H1 (cell line): Measurements from ENCODE around the gene OBSCN. TPM values are rescaled to one million over a fixed set of nuclear protein-coding genes. Genes with fewer than 3 reads are reported as not detected.

Source experiments
- CTCF ChIA-PET: fragments of 300-600 bp; sonication (Branson Sonifier 250); formaldehyde crosslinking; loops from one replicate; lab custom pipeline; 2021; ENCODE audit not compliant: partially characterized antibody; lab: Charles Lee
- POLR2A ChIA-PET: fragments of 300-600 bp; sonication (Branson Sonifier 250); formaldehyde crosslinking; loops from one replicate; lab custom pipeline; 2021; ENCODE audit warnings: inconsistent platforms; ENCODE audit not compliant: partially characterized antibody; lab: Charles Lee
- DNase-seq, 2 experiments: peaks; one replicate each; pipeline versions ENCODE4 v3.0.0 to v3.0.0-alpha.2; 2010 to 2022; ENCODE audit warnings: low spot score in 2 of 2, low read depth in 1 of 2, mixed read lengths in 1 of 2
- FAIRE-seq: peaks from 2 replicates; lab custom pipeline; 2011; peaks lifted over from hg19 to GRCh38; lab: Jason Lieb, UNC
- H2AFZ ChIP-seq: 2 replicates; pipeline ENCODE4 v1.8.1; 2012; ENCODE audit warnings: low read length, inconsistent platforms
- H2AK5ac ChIP-seq: 2 replicates; pipeline ENCODE4 v1.6.1; 2013; ENCODE audit warnings: low read depth, low read length
- H2BK120ac ChIP-seq: replicated peaks from 2 replicates; pipeline ENCODE3; 2013; ENCODE audit warnings: low read depth, low read length, inconsistent platforms
- H2BK12ac ChIP-seq: 2 replicates; pipeline ENCODE4 v1.6.1; 2013; ENCODE audit warnings: low read depth, low read length
- H2BK15ac ChIP-seq: 2 replicates; pipeline ENCODE4 v1.6.1; 2013; ENCODE audit warnings: low read length
- H2BK20ac ChIP-seq: 2 replicates; pipeline ENCODE4 v1.6.1; 2013; ENCODE audit warnings: low read length
- H2BK5ac ChIP-seq: 2 replicates; pipeline ENCODE4 v1.6.1; 2013; ENCODE audit warnings: low read depth, low read length
- H3K14ac ChIP-seq: 2 replicates; pipeline ENCODE4 v1.6.1; 2013; ENCODE audit warnings: inconsistent platforms; ENCODE audit not compliant: insufficient read length
- H3K18ac ChIP-seq: 2 replicates; pipeline ENCODE4 v1.6.1; 2013; ENCODE audit warnings: low read length; ENCODE audit errors: extremely low read depth
- H3K23ac ChIP-seq: 2 replicates; pipeline ENCODE4 v1.6.1; 2013; ENCODE audit warnings: inconsistent platforms; ENCODE audit not compliant: insufficient read length
- H3K23me2 ChIP-seq: 2 replicates; pipeline ENCODE4 v1.6.1; 2013; ENCODE audit warnings: low read depth, low read length
- H3K27ac ChIP-seq: 2 replicates; pipeline ENCODE4 v1.6.1; 2011; ENCODE audit warnings: low read depth, low read length, inconsistent platforms
- H3K27me3 ChIP-seq, 4 experiments: replicated peaks in 1 of 4; 1 replicate in 1 of 4; 2 replicates in 3 of 4; pipeline versions ENCODE4 v1.6.1 to v1.8.1; 2011 to 2013; ENCODE audit warnings: low read length in 3 of 4, mild to moderate bottlenecking in 3 of 4, inconsistent platforms in 2 of 4, mixed read lengths in 2 of 4, moderate library complexity in 1 of 4; ENCODE audit not compliant: control insufficient read depth in 3 of 4, insufficient read depth in 3 of 4; ENCODE audit errors: extremely low read depth in 1 of 4
- H3K36me3 ChIP-seq, 4 experiments: 2 replicates each; pipeline versions ENCODE4 v1.6.1 to v1.8.1; 2011 to 2013; ENCODE audit warnings: mild to moderate bottlenecking in 4 of 4, low read length in 3 of 4, moderate library complexity in 2 of 4, control low read depth in 1 of 4, inconsistent platforms in 1 of 4; ENCODE audit not compliant: insufficient read depth in 4 of 4, control insufficient read depth in 2 of 4
- H3K4ac ChIP-seq: replicated peaks from 2 replicates; pipeline ENCODE3; 2013; ENCODE audit warnings: low read length, low read depth, mixed read lengths, inconsistent platforms; ENCODE audit not compliant: insufficient read length
- H3K4me1 ChIP-seq, 4 experiments: replicated peaks in 1 of 4; 1 replicate in 1 of 4; 2 replicates in 3 of 4; pipeline versions ENCODE4 v1.6.1 to v1.8.1; 2011 to 2013; ENCODE audit warnings: low read length in 3 of 4, inconsistent platforms in 2 of 4, mixed read lengths in 1 of 4; ENCODE audit not compliant: insufficient read depth in 4 of 4, control insufficient read depth in 3 of 4
- H3K4me2 ChIP-seq, 2 experiments: 2 replicates each; pipeline versions ENCODE4 v1.6.1 to v1.8.1; 2011 to 2013; ENCODE audit warnings: low read depth in 2 of 2, low read length in 2 of 2, control low read depth in 1 of 2, inconsistent platforms in 1 of 2, mild to moderate bottlenecking in 1 of 2; ENCODE audit not compliant: insufficient read depth in 1 of 2
- H3K4me3 ChIP-seq, 4 experiments: fragments of 200-600, 300-600 bp in 1 of 4; sonication (generic), shearing (Covaris generic), sonication (Bioruptor Twin) in 1 of 4; 2 replicates each; pipeline versions ENCODE4 v1.5.1 to v1.8.1; 2011 to 2016; ENCODE audit warnings: low read length in 4 of 4, low read depth in 3 of 4, control low read depth in 2 of 4, inconsistent platforms in 2 of 4, mild to moderate bottlenecking in 2 of 4, mixed read lengths in 1 of 4, moderate library complexity in 1 of 4; ENCODE audit not compliant: insufficient read depth in 2 of 4; ENCODE audit errors: extremely low read depth in 1 of 4
- H3K56ac ChIP-seq: replicated peaks from 2 replicates; pipeline ENCODE3; 2013; ENCODE audit warnings: low read depth, mild to moderate bottlenecking, mixed read lengths, low read length, inconsistent platforms; ENCODE audit not compliant: insufficient read length
- H3K79me1 ChIP-seq: 2 replicates; pipeline ENCODE4 v1.6.1; 2013; ENCODE audit warnings: low read depth, low read length, control low read depth
- H3K79me2 ChIP-seq, 2 experiments: 2 replicates each; pipeline versions ENCODE4 v1.6.1 to v1.8.1; 2012 to 2013; ENCODE audit warnings: low read length in 2 of 2, mild to moderate bottlenecking in 2 of 2, inconsistent platforms in 1 of 2; ENCODE audit not compliant: insufficient read depth in 2 of 2, control insufficient read depth in 1 of 2
- H3K9ac ChIP-seq, 4 experiments: replicated peaks in 1 of 4; 1 replicate in 1 of 4; 2 replicates in 3 of 4; pipeline versions ENCODE4 v1.6.1 to v1.8.1; 2011 to 2013; ENCODE audit warnings: low read depth in 3 of 4, low read length in 3 of 4, control low read depth in 2 of 4, mild to moderate bottlenecking in 2 of 4, moderate library complexity in 2 of 4, inconsistent platforms in 1 of 4; ENCODE audit errors: extremely low read depth in 1 of 4
- H3K9me3 ChIP-seq, 2 experiments: 2 replicates each; pipeline versions ENCODE4 v1.6.1 to v1.8.1; 2012 to 2013; ENCODE audit warnings: mild to moderate bottlenecking in 2 of 2, moderate library complexity in 2 of 2, control low read depth in 1 of 2, inconsistent platforms in 1 of 2, low read depth in 1 of 2, low read length in 1 of 2, mixed read lengths in 1 of 2; ENCODE audit not compliant: insufficient read depth in 2 of 2
- H4K20me1 ChIP-seq, 2 experiments: replicated peaks in 1 of 2; 2 replicates each; pipeline versions ENCODE3 to v1.8.1; 2011 to 2013; ENCODE audit warnings: inconsistent platforms in 2 of 2, low read length in 2 of 2, mild to moderate bottlenecking in 1 of 2; ENCODE audit not compliant: insufficient read depth in 2 of 2, control insufficient read depth in 1 of 2
- H4K5ac ChIP-seq: 2 replicates; pipeline ENCODE4 v1.6.1; 2013; ENCODE audit warnings: low read length, low read depth, mixed read lengths, inconsistent platforms; ENCODE audit not compliant: insufficient read length
- H4K8ac ChIP-seq: 2 replicates; pipeline ENCODE4 v1.8.0; 2013; ENCODE audit warnings: mild to moderate bottlenecking, moderate library complexity, low read length, inconsistent platforms; ENCODE audit not compliant: insufficient read depth; ENCODE audit errors: extremely low read depth
- H4K91ac ChIP-seq: replicated peaks from 2 replicates; pipeline ENCODE3; 2013; ENCODE audit warnings: low read length, mixed read lengths, inconsistent platforms; ENCODE audit not compliant: insufficient read length
- POU5F1 ChIP-seq: IDR thresholded peaks from 2 replicates; pipeline ENCODE4 v1.6.1; 2011; ENCODE audit warnings: low read depth, mild to moderate bottlenecking, low read length, moderate library complexity
- WGBS, 2 experiments: shearing (Covaris generic) in 1 of 2; methylation state at CpG; one replicate each; pipeline versions ENCODE4 v1.1.6 to v1.1.7; 2013 to 2015; ENCODE audit warnings: low lambda C conversion rate in 2 of 2, mixed read lengths in 2 of 2, inconsistent platforms in 1 of 2, low coverage in 1 of 2, missing lambda C conversion rate in 1 of 2; ENCODE audit not compliant: insufficient replicate concordance in 2 of 2, insufficient coverage in 1 of 2, insufficient read length in 1 of 2; ENCODE audit errors: extremely low coverage in 1 of 2, missing lambda C conversion rate in 1 of 2; 5-methylcytosine and 5-hydroxymethylcytosine counted together
- polyA plus RNA-seq, 7 experiments: library from polyadenylated mRNA; depleted of rRNA in 3 of 7; stranded (reverse) in 5 of 7; unstranded in 2 of 7; fragments of >200 nt in 5 of 7; fragments of 200-250 nt in 2 of 7; gene quantifications; 1 replicate in 5 of 7; 2 replicates in 1 of 7; 4 replicates in 1 of 7; pipeline versions ENCODE4 v1.2.1 to v1.2.3, GENCODE V29; 2011 to 2013; ENCODE audit warnings: missing spikeins in 2 of 7, mixed read lengths in 2 of 7
- total RNA-seq: library from RNA; stranded (reverse); fragmentation: NEBNext Ultra II Directional; extraction: Animal tissue kit (Norgen Biotek cat#: 25700); gene quantifications from 2 replicates; pipeline ENCODE4 v1.2.1, GENCODE V29; 2021

The OBSCN gene
- total and polyA plus RNA-seq, 2 of the 8 experiments (the other 6 are each of a cell fraction or from before 2014, with no cell fraction given) = 7.5 to 28.4 TPM

GRCh38 chr1:228308085-228308601 lies 100.3 kb downstream of the OBSCN start:
- Histone ChIP-seq H3K4ac (no peak overlapping the region), H2BK20ac (no peak overlapping the region), H3K27me3 (no peaks in the 10 kb centered on the region; a peak in 1 of 7 replicates), H3K4me3 (no peak overlapping the region), H3K9ac (no peak overlapping the region), H3K79me2 (no peaks in the 10 kb centered on the region), H3K27ac (no peak overlapping the region), H4K5ac (no peak overlapping the region), H3K4me2 (no peak overlapping the region), H4K8ac (no peak overlapping the region), H3K14ac (no peak overlapping the region), H3K9me3 (peaks cover 12 to 13% of the 10 kb centered on the region in 2 experiments; a peak in 3 of 4 replicates), H4K20me1 (peaks cover 0 to 7% of the 10 kb centered on the region in 2 experiments), H3K56ac (no peak overlapping the region), H3K79me1 (no peaks in the 10 kb centered on the region), H4K91ac (no peak overlapping the region), H2BK5ac (no peak overlapping the region), H3K23me2 (peaks cover 11% of the 10 kb centered on the region; the same call in 1 of the 2 replicates), H2AK5ac (no peak overlapping the region), H2BK12ac (no peak overlapping the region), H3K36me3 (peaks cover 0 to 6% (median 0%) of the 10 kb centered on the region in 4 experiments; a peak in 3 of 8 replicates), H3K18ac (no peak overlapping the region), H2AFZ (no peak overlapping the region), H2BK15ac (no peak overlapping the region), H3K4me1 (no peaks in the 10 kb centered on the region), H3K23ac (no peak overlapping the region), H2BK120ac (no peak overlapping the region)
- WGBS, 2 experiments = 87% methylated on average over 18 of the region's 18 CpGs; no CpG with 5 or more reads in 1 of the 2 experiments
- ChIA-PET POLR2A (interaction anchor here (1.2 kb wide), 1 partner anchor 94 kb away, joined by 3 read pairs; no protein-coding TSS in a partner anchor), CTCF (interaction anchor here (0.8 to 2.1 kb wide), 10 partner anchors 9 to 177 kb away, joined by 3 to 7 read pairs (median 3); no protein-coding TSS in a partner anchor)
- FAIRE-seq (no peak), DNase-seq (no peak)
- no peak for TF ChIP-seq POU5F1
